ENCODE measurements around the gene CIROP.

The CIROP gene

GRCh38 chr14:23051141-23052057, 53.4 kb downstream of the CIROP start:
- no peak for DNase-seq (ENCODE audit: low read depth)
